MCF 10A (cell line): Measurements from ENCODE around the gene CRHR1. TPM values are rescaled to one million over a fixed set of nuclear protein-coding genes. Genes with fewer than 3 reads are reported as not detected.

Experiments
- BruUV-seq: library from RNA; stranded (reverse); fragments of 400-500 nt; replicated peaks from 2 replicates; lab custom pipeline; 2021; lab: Mats Ljungman, UMichigan
- CTCF ChIA-PET: fragments of 300-600 bp; sonication (Branson Sonifier 250); formaldehyde crosslinking; extraction: SDS; loops from one replicate; lab custom pipeline; 2021; ENCODE audit warnings: antibody characterized with exemption, inconsistent platforms; lab: Yijun Ruan, JAX
- POLR2A ChIA-PET: fragments of 300-600, 350-650 bp; sonication (Branson Sonifier 250); formaldehyde crosslinking; extraction: SDS; loops from one replicate; lab custom pipeline; 2020; ENCODE audit warnings: antibody characterized with exemption, inconsistent platforms; lab: Yijun Ruan, JAX
- DNase-seq: peaks from one replicate; pipeline ENCODE4 v3.0.0-alpha.2; 2018; ENCODE audit not compliant: unreplicated experiment
- H3K27ac Mint-ChIP-seq: one replicate; pipeline ENCODE4 v1.8.0; 2022; ENCODE audit warnings: mild to moderate bottlenecking, low read depth, mixed read lengths; ENCODE audit not compliant: unreplicated experiment
- H3K27me3 Mint-ChIP-seq: one replicate; pipeline ENCODE4 v1.8.0; 2022; ENCODE audit warnings: mixed read lengths; ENCODE audit not compliant: insufficient read depth, unreplicated experiment
- H3K36me3 Mint-ChIP-seq: one replicate; pipeline ENCODE4 v1.8.0; 2022; ENCODE audit warnings: mild to moderate bottlenecking, moderate library complexity, mixed read lengths; ENCODE audit not compliant: insufficient read depth, unreplicated experiment
- H3K4me1 Mint-ChIP-seq: one replicate; pipeline ENCODE4 v1.8.0; 2022; ENCODE audit warnings: mixed read lengths; ENCODE audit not compliant: insufficient read depth, unreplicated experiment
- H3K4me3 Mint-ChIP-seq: one replicate; pipeline ENCODE4 v1.8.0; 2022; ENCODE audit warnings: mild to moderate bottlenecking, moderate library complexity, mixed read lengths; ENCODE audit not compliant: unreplicated experiment
- H3K9me3 Mint-ChIP-seq: one replicate; pipeline ENCODE4 v1.8.0; 2022; ENCODE audit warnings: mixed read lengths; ENCODE audit not compliant: unreplicated experiment
- intact Hi-C: fragments of 100-400 bp; cut with micrococcal nuclease; formaldehyde crosslinking; loops from 2 replicates; pipeline ENCODE4 v1.14.1; 2022
- total RNA-seq: library from RNA; stranded (reverse); gene quantifications from 2 replicates; pipeline ENCODE4 v1.2.3, GENCODE V29; 2022
- TF ChIP-seq, protein P1 (sequence below): fragments of 200-600 bp; IDR thresholded peaks from one replicate; pipeline ENCODE4 v1.8.0; 2022; ENCODE audit warnings: antibody characterized with exemption, mild to moderate bottlenecking; ENCODE audit not compliant: unreplicated experiment

Gene CRHR1
- total RNA-seq, 1 experiment from 2014 or later: not detected

DNA sequence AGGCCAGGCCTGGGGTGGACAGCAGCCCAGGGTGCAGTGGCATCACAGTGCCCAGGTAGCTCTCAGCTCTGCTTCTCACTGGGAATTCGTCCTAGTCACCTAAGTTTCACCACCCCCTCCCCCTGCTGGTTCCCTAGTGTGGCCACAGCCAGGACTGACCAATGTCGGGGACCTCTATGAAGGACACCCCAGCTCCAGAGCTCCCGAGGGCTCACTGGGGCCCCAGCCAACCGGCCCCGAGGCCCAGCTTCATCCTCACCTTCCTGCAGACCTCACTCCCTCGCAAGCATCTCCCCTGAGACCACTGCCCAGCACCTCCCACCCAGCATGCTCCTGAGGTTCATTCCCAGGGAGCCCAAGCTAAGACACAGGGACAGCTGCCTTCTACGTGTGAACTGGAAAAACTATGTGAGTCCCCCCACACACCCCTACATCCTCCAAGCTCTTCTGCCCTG lies 65.4 kb downstream of the CRHR1 start:
- H3K4me1 Mint-ChIP-seq: no peaks in the 10 kb centered on the region
- H3K9me3 Mint-ChIP-seq: no peaks in the 10 kb centered on the region
- no peak overlapping the region for H3K27ac Mint-ChIP-seq
- ChIA-PET POLR2A (no interaction called here), CTCF (interaction anchor here (0.7 to 5.2 kb wide), 2 partner anchors 41 to 209 kb away, joined by 4 to 44 read pairs; no protein-coding TSS in a partner anchor)
- BruUV-seq: no TSS peak
- intact Hi-C loops: no loop called here
- H3K36me3 Mint-ChIP-seq: peaks cover 6% of the 10 kb centered on the region
- no peak for DNase-seq
- no peak overlapping the region for H3K4me3 Mint-ChIP-seq
- H3K27me3 Mint-ChIP-seq: peaks cover 28% of the 10 kb centered on the region
- TF ChIP-seq, protein P1, sequence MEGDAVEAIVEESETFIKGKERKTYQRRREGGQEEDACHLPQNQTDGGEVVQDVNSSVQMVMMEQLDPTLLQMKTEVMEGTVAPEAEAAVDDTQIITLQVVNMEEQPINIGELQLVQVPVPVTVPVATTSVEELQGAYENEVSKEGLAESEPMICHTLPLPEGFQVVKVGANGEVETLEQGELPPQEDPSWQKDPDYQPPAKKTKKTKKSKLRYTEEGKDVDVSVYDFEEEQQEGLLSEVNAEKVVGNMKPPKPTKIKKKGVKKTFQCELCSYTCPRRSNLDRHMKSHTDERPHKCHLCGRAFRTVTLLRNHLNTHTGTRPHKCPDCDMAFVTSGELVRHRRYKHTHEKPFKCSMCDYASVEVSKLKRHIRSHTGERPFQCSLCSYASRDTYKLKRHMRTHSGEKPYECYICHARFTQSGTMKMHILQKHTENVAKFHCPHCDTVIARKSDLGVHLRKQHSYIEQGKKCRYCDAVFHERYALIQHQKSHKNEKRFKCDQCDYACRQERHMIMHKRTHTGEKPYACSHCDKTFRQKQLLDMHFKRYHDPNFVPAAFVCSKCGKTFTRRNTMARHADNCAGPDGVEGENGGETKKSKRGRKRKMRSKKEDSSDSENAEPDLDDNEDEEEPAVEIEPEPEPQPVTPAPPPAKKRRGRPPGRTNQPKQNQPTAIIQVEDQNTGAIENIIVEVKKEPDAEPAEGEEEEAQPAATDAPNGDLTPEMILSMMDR: no peak

- Mint-ChIP-seq H3K4me1 (no peaks in the 10 kb centered on the region), H3K4me3 (no peak overlapping the region), H3K36me3 (peaks cover 6% of the 10 kb centered on the region), H3K27me3 (peaks cover 30% of the 10 kb centered on the region), H3K27ac (no peak overlapping the region), H3K9me3 (no peaks in the 10 kb centered on the region)
- intact Hi-C loops: loop anchor here (5.0 kb wide), 2 partner anchors 423 to 713 kb away; partner anchors contain the start of gene ACBD4
- TF ChIP-seq, protein P1: no peak
- ChIA-PET POLR2A (no interaction called here), CTCF (interaction anchor here (0.7 to 5.2 kb wide), 2 partner anchors 42 to 210 kb away, joined by 4 to 44 read pairs; no protein-coding TSS in a partner anchor)
- no TSS peak for BruUV-seq
- no peak for DNase-seq
Measured at GRCh38 chr17:45850011-45850410, 65.9 kb downstream of the CRHR1 start.

DNA sequence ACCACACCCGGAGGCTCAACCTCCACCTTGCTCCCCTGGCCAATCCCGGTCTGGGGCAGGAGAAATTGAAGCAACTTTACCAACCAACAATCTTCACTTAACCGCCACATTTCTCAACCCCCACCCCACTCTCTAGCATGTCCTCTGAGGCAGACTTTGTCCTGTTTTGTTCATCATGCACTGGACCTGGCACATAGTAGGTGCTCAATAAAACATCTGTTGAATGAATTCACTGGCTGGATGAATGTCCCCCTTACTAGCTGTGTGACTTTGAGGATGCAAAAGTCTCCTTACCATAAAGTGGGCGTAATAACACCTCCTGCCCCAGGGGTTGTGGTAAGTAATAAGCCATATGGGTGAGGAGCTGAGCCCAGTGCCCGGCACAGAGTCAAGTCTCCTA lies 66.3 kb downstream of the CRHR1 start:
- H3K9me3 Mint-ChIP-seq: no peaks in the 10 kb centered on the region
- no TSS peak for BruUV-seq
- DNase-seq: no peak
- H3K27me3 Mint-ChIP-seq: peaks cover 30% of the 10 kb centered on the region
- no peak overlapping the region for H3K4me3 Mint-ChIP-seq
- no peak overlapping the region for H3K27ac Mint-ChIP-seq
- peaks cover 6% of the 10 kb centered on the region for H3K36me3 Mint-ChIP-seq
- H3K4me1 Mint-ChIP-seq: no peaks in the 10 kb centered on the region
- ChIA-PET POLR2A (no interaction called here), CTCF (interaction anchor here (0.7 to 5.2 kb wide), 3 partner anchors 19 to 210 kb away, joined by 4 to 44 read pairs (median 18); no protein-coding TSS in a partner anchor)
- TF ChIP-seq, protein P1: no peak
- intact Hi-C loops: loop anchor here (5.0 kb wide), 2 partner anchors 423 to 713 kb away; partner anchors contain the start of gene ACBD4

DNA sequence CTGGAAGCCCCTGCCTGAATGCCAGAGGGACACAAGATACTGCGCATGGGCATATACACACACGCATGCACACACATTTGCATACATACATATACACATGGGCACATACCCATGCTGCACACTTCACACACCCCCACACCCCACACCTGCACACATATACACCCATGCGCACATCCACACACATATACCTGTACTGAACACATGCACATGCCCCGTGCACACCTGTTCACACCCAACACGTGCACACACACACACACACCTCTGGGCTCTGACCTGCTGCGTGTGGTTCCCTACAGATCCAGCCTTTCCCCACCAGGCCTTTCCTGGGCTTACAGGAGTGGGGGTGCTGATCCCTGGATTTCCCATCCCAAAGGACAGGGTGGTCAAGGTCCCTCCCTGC lies 66.9 kb downstream of the CRHR1 start:
- CTCF ChIA-PET: interaction anchor here (1.0 to 5.2 kb wide), 7 partner anchors 10 to 459 kb away, joined by 3 to 44 read pairs (median 6); no protein-coding TSS in a partner anchor
- Mint-ChIP-seq H3K27ac (no peak overlapping the region), H3K27me3 (peaks cover 30% of the 10 kb centered on the region), H3K4me3 (no peak overlapping the region), H3K9me3 (no peaks in the 10 kb centered on the region), H3K4me1 (no peaks in the 10 kb centered on the region), H3K36me3 (peaks cover 6% of the 10 kb centered on the region)
- no TSS peak for BruUV-seq
- DNase-seq: no peak
- POLR2A ChIA-PET: interaction anchor here (0.8 to 1.1 kb wide), 2 partner anchors 211 to 457 kb away, joined by 3 read pairs; no protein-coding TSS in a partner anchor
- intact Hi-C loops: loop anchor here (5.0 kb wide), 2 partner anchors 424 to 714 kb away; partner anchors contain the start of gene ACBD4
- TF ChIP-seq, protein P1: no peak
